Neural cell (in vitro differentiated cells): ENCODE measurements around the gene IL17B. TPM values are rescaled to one million over a fixed set of nuclear protein-coding genes. Genes with fewer than 3 reads are reported as not detected.

Experiments used
- H2AFZ ChIP-seq: fragments of 200-600, 300-800 bp; sonication (generic), shearing (Covaris generic); 2 replicates; pipeline ENCODE4 v1.6.0; 2014; ENCODE audit warnings: low read depth, mild to moderate bottlenecking, antibody characterized with exemption, low read length, moderate library complexity
- H3F3A ChIP-seq: fragments of 200-600 bp; shearing (Covaris generic); 2 replicates; pipeline ENCODE4 v1.6.1; 2016; ENCODE audit warnings: mild to moderate bottlenecking, moderate library complexity, mixed read lengths, antibody characterized with exemption, low read length; ENCODE audit not compliant: insufficient read depth, poor library complexity, severe bottlenecking
- H3K27ac ChIP-seq: fragments of 200-600, 300-800 bp; sonication (generic), shearing (Covaris generic); 2 replicates; pipeline ENCODE4 v1.5.1; 2014; ENCODE audit warnings: mild to moderate bottlenecking, low read length, moderate library complexity
- H3K27me3 ChIP-seq: fragments of 300-800, 200-600 bp; sonication (generic), shearing (Covaris generic); 2 replicates; pipeline ENCODE4 v1.6.0; 2014; ENCODE audit warnings: mild to moderate bottlenecking, low read depth, low read length, moderate library complexity; ENCODE audit not compliant: insufficient read depth
- H3K36me3 ChIP-seq: fragments of 300-800, 200-600 bp; sonication (generic), shearing (Covaris generic); 2 replicates; pipeline ENCODE4 v1.5.1; 2014; ENCODE audit warnings: mild to moderate bottlenecking, antibody characterized with exemption, low read length, moderate library complexity; ENCODE audit not compliant: insufficient read depth
- H3K4me2 ChIP-seq: fragments of 300-800, 200-600 bp; sonication (generic), shearing (Covaris generic); 2 replicates; pipeline ENCODE4 v1.6.0; 2014; ENCODE audit warnings: mild to moderate bottlenecking, low read length
- H3K4me3 ChIP-seq: fragments of 300-800, 200-600 bp; sonication (generic), shearing (Covaris generic); 2 replicates; pipeline ENCODE4 v1.5.1; 2014; ENCODE audit warnings: mild to moderate bottlenecking, low read length, moderate library complexity
- H3K79me2 ChIP-seq: fragments of 200-600 bp; shearing (Covaris generic); replicated peaks from 2 replicates; pipeline ENCODE4 v1.6.0; 2014; ENCODE audit warnings: mild to moderate bottlenecking, low read length, moderate library complexity; ENCODE audit not compliant: insufficient read depth
- H3K9ac ChIP-seq: fragments of 300-800, 200-600 bp; sonication (generic), shearing (Covaris generic); 2 replicates; pipeline ENCODE4 v1.6.1; 2016; ENCODE audit warnings: mild to moderate bottlenecking, low read length, mixed read lengths
- H3K9me2 ChIP-seq: fragments of 200-600 bp; shearing (Covaris generic); 2 replicates; pipeline ENCODE4 v1.6.1; 2016; ENCODE audit warnings: mild to moderate bottlenecking, low read length, mixed read lengths; ENCODE audit not compliant: insufficient read depth
- H3K9me3 ChIP-seq: fragments of 200-600, 300-800 bp; sonication (generic), shearing (Covaris generic); 2 replicates; pipeline ENCODE4 v1.6.1; 2016; ENCODE audit warnings: mild to moderate bottlenecking, mixed run types, low read length, moderate library complexity, mixed read lengths
- H4K20me1 ChIP-seq: fragments of 200-600 bp; shearing (Covaris generic); 2 replicates; pipeline ENCODE4 v1.6.1; 2016; ENCODE audit warnings: mild to moderate bottlenecking, mixed run types; ENCODE audit not compliant: insufficient read depth
- EP300 ChIP-seq: fragments of 450-650 bp; conservative IDR thresholded peaks from 2 replicates; pipeline ENCODE4 v1.6.1; 2014; ENCODE audit warnings: antibody characterized with exemption, mild to moderate bottlenecking, moderate library complexity; ENCODE audit not compliant: poor library complexity, severe bottlenecking
- EZH2 ChIP-seq: fragments of 200-600, 300-800 bp; shearing (Covaris generic), sonication (generic); IDR thresholded peaks from 2 replicates; pipeline ENCODE4 v1.6.1; 2014; ENCODE audit warnings: antibody characterized with exemption, low read length, borderline replicate concordance, mild to moderate bottlenecking; ENCODE audit not compliant: insufficient read depth, poor library complexity, severe bottlenecking
- MXI1 ChIP-seq: fragments of 450-650 bp; conservative IDR thresholded peaks from 2 replicates; pipeline ENCODE4 v1.6.1; 2014; ENCODE audit warnings: antibody characterized with exemption, mild to moderate bottlenecking; ENCODE audit not compliant: poor library complexity, severe bottlenecking
- POLR2AphosphoS5 ChIP-seq: IDR thresholded peaks from 2 replicates; pipeline ENCODE4 v1.6.1; 2012
- RAD21 ChIP-seq: fragments of 450-650 bp; conservative IDR thresholded peaks from 2 replicates; pipeline ENCODE4 v1.6.1; 2014; ENCODE audit warnings: antibody characterized with exemption, mild to moderate bottlenecking, moderate library complexity
- SMC3 ChIP-seq: fragments of 450-650 bp; conservative IDR thresholded peaks from 2 replicates; pipeline ENCODE4 v1.6.1; 2014; ENCODE audit warnings: antibody characterized with exemption, mild to moderate bottlenecking, moderate library complexity; ENCODE audit not compliant: poor library complexity
- TAF1 ChIP-seq: IDR thresholded peaks from 2 replicates; pipeline ENCODE4 v1.6.1; 2012; ENCODE audit warnings: low read depth
- polyA plus RNA-seq: library from polyadenylated mRNA; depleted of rRNA; stranded (reverse); fragments of >200 nt; gene quantifications from 2 replicates; pipeline ENCODE4 v1.2.3, GENCODE V29; 2014
- TF ChIP-seq, protein P1 (sequence below): IDR thresholded peaks from 2 replicates; pipeline ENCODE4 v1.6.1; 2012; ENCODE audit warnings: borderline replicate concordance
- TF ChIP-seq, protein P2 (sequence below): fragments of 450-650 bp; IDR thresholded peaks from 2 replicates; pipeline ENCODE4 v1.5.1; 2014; ENCODE audit warnings: antibody characterized with exemption, mild to moderate bottlenecking, moderate library complexity; ENCODE audit not compliant: poor library complexity, severe bottlenecking

Gene IL17B
- polyA plus RNA-seq, 1 donor from 2014 or later = not detected

DNA sequence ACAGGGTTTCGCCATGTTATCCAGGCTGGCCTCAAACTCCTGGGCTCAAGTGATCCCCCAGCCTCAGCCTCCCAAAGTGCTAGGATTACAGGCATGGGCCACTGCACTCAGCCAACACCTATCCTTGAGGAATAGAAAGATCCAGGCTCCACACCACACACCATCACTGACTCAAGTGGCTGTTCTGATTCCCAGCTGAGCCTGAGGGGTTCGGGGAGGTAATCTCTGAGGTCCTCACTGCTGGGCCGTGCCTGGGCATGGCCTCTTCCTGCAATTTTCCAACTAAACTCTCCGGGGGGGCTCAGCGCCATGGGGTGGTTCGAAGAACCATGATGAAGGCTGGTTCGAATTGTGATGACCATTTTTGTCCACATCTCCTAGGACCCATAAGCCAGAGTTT is 31.0 kb upstream of the IL17B start:
- H3K4me3 ChIP-seq = no peak overlapping the region
- H3K9me3 ChIP-seq = no peaks in the 10 kb centered on the region
- no peaks in the 10 kb centered on the region for H4K20me1 ChIP-seq
- H3K79me2 ChIP-seq = no peaks in the 10 kb centered on the region
- no peaks in the 10 kb centered on the region for H3K27me3 ChIP-seq
- H3F3A ChIP-seq = no peaks in the 10 kb centered on the region
- no peak overlapping the region for H2AFZ ChIP-seq
- no peaks in the 10 kb centered on the region for H3K9me2 ChIP-seq
- no peak for TF ChIP-seq SMC3
- no peak for TF ChIP-seq EZH2
- TF ChIP-seq, protein P1, sequence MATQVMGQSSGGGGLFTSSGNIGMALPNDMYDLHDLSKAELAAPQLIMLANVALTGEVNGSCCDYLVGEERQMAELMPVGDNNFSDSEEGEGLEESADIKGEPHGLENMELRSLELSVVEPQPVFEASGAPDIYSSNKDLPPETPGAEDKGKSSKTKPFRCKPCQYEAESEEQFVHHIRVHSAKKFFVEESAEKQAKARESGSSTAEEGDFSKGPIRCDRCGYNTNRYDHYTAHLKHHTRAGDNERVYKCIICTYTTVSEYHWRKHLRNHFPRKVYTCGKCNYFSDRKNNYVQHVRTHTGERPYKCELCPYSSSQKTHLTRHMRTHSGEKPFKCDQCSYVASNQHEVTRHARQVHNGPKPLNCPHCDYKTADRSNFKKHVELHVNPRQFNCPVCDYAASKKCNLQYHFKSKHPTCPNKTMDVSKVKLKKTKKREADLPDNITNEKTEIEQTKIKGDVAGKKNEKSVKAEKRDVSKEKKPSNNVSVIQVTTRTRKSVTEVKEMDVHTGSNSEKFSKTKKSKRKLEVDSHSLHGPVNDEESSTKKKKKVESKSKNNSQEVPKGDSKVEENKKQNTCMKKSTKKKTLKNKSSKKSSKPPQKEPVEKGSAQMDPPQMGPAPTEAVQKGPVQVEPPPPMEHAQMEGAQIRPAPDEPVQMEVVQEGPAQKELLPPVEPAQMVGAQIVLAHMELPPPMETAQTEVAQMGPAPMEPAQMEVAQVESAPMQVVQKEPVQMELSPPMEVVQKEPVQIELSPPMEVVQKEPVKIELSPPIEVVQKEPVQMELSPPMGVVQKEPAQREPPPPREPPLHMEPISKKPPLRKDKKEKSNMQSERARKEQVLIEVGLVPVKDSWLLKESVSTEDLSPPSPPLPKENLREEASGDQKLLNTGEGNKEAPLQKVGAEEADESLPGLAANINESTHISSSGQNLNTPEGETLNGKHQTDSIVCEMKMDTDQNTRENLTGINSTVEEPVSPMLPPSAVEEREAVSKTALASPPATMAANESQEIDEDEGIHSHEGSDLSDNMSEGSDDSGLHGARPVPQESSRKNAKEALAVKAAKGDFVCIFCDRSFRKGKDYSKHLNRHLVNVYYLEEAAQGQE = no peak
- no peak for TF ChIP-seq RAD21
- TF ChIP-seq, protein P2, sequence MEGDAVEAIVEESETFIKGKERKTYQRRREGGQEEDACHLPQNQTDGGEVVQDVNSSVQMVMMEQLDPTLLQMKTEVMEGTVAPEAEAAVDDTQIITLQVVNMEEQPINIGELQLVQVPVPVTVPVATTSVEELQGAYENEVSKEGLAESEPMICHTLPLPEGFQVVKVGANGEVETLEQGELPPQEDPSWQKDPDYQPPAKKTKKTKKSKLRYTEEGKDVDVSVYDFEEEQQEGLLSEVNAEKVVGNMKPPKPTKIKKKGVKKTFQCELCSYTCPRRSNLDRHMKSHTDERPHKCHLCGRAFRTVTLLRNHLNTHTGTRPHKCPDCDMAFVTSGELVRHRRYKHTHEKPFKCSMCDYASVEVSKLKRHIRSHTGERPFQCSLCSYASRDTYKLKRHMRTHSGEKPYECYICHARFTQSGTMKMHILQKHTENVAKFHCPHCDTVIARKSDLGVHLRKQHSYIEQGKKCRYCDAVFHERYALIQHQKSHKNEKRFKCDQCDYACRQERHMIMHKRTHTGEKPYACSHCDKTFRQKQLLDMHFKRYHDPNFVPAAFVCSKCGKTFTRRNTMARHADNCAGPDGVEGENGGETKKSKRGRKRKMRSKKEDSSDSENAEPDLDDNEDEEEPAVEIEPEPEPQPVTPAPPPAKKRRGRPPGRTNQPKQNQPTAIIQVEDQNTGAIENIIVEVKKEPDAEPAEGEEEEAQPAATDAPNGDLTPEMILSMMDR = no peak
- TF ChIP-seq MXI1 = no peak
- TF ChIP-seq TAF1 = no peak
- no peak for TF ChIP-seq POLR2AphosphoS5
- TF ChIP-seq EP300 = no peak
- no peak overlapping the region for H3K9ac ChIP-seq
- no peak overlapping the region for H3K4me2 ChIP-seq
- no peak overlapping the region for H3K27ac ChIP-seq
- no peaks in the 10 kb centered on the region for H3K36me3 ChIP-seq

DNA sequence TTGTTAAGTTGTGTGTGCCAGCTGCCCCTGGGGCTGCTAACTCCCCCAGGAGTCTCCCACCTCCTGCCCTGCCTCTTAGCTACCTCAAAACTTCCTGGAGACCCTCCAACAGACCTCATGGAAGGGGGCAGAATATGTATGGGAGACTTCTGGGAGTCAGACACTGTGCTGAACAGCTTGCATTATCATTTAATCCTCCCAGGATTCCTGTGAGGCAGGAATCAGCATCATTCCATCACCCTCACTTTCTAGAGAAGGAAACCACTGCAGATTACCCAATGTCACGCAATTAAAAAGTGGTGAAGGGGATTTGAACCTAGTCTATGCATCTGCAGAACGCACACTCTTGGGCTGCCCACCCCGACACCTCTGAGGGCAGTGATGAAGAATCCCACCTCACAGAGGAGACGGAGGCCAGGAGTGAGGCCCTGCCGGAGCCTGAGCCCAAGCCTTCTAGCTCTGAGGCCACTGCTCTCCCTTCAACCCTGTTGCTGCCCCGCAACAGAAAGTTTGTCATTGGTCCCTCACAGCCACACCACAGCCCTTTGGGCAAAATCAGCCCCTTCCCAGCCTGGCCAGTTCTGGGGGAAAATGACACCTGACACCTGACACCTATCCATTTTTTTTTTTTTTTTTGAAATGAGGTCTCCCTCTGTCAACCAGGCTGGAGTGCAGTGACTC is 30.3 kb upstream of the IL17B start:
- no peaks in the 10 kb centered on the region for H3K36me3 ChIP-seq
- no peak overlapping the region for H3K9ac ChIP-seq
- no peaks in the 10 kb centered on the region for H3K79me2 ChIP-seq
- no peaks in the 10 kb centered on the region for H4K20me1 ChIP-seq
- H3K9me2 ChIP-seq = no peaks in the 10 kb centered on the region
- no peaks in the 10 kb centered on the region for H3K27me3 ChIP-seq
- H3K4me3 ChIP-seq = no peak overlapping the region
- no peaks in the 10 kb centered on the region for H3F3A ChIP-seq
- no peak overlapping the region for H3K4me2 ChIP-seq
- H3K9me3 ChIP-seq = no peaks in the 10 kb centered on the region
- no peak overlapping the region for H3K27ac ChIP-seq
- TF ChIP-seq RAD21 = no peak
- H2AFZ ChIP-seq = no peak overlapping the region
